GM06990 (cell line): ENCODE results near the gene EYS.
A peak's percentile ranks its signal among the peaks of the same experiment; 100 is the strongest.

Experiments
- DNase-seq: peaks from one replicate; pipeline ENCODE4 v3.0.0-alpha.2; 2011; ENCODE audit not compliant: insufficient read length; ENCODE audit errors: extremely low read depth
- H3K27me3 ChIP-seq: replicated peaks from 2 replicates; pipeline ENCODE4 v1.6.0; 2011; ENCODE audit warnings: low read length; ENCODE audit not compliant: control insufficient read depth, insufficient read depth
- H3K36me3 ChIP-seq: 2 replicates; pipeline ENCODE4 v1.5.1; 2011; ENCODE audit warnings: low read length; ENCODE audit not compliant: control insufficient read depth, insufficient read depth
- H3K4me3 ChIP-seq: replicated peaks from 2 replicates; pipeline ENCODE4 v1.5.1; 2011; ENCODE audit warnings: low read depth, mild to moderate bottlenecking, control low read depth, low read length
- TF ChIP-seq, protein P1 (sequence below): IDR thresholded peaks from 2 replicates; pipeline ENCODE4 v1.5.1; 2011; ENCODE audit warnings: low read length, control low read depth, mild to moderate bottlenecking, inconsistent platforms; ENCODE audit not compliant: insufficient read depth, poor library complexity, severe bottlenecking

The EYS gene

GRCh38 chr6:63783096-63783495 lies 1923.9 kb downstream of the EYS start:
- Histone ChIP-seq H3K27me3 (no peaks in the 10 kb centered on the region), H3K4me3 (no peak overlapping the region), H3K36me3 (no peaks in the 10 kb centered on the region)
- TF ChIP-seq, protein P1, sequence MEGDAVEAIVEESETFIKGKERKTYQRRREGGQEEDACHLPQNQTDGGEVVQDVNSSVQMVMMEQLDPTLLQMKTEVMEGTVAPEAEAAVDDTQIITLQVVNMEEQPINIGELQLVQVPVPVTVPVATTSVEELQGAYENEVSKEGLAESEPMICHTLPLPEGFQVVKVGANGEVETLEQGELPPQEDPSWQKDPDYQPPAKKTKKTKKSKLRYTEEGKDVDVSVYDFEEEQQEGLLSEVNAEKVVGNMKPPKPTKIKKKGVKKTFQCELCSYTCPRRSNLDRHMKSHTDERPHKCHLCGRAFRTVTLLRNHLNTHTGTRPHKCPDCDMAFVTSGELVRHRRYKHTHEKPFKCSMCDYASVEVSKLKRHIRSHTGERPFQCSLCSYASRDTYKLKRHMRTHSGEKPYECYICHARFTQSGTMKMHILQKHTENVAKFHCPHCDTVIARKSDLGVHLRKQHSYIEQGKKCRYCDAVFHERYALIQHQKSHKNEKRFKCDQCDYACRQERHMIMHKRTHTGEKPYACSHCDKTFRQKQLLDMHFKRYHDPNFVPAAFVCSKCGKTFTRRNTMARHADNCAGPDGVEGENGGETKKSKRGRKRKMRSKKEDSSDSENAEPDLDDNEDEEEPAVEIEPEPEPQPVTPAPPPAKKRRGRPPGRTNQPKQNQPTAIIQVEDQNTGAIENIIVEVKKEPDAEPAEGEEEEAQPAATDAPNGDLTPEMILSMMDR: no peak
- no peak for DNase-seq

DNA sequence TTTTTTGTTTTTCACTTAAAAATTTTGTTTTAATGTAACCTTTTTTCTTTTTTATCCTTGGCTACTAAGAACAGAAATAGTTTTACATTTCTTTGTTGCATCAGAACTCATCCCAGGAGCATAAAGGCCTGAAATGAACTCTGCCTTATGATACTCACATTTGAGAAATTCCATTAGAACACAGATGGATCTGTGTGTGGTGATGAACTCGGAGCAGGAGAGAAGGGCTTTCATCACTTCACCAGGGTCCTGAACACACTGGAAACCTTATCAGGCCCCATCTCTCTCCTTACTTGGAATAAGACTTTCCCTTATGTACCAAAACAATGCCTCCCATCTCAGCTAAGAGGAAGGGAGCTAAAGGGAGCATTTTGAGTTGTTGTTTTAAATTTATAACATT lies 1932.1 kb downstream of the EYS start:
- Histone ChIP-seq H3K36me3 (no peaks in the 10 kb centered on the region), H3K4me3 (no peak overlapping the region), H3K27me3 (no peaks in the 10 kb centered on the region)
- DNase-seq: no peak
- TF ChIP-seq, protein P1: no peak

- TF ChIP-seq, protein P1: no peak
- no peaks in the 10 kb centered on the region for H3K27me3 ChIP-seq
- no peak for DNase-seq
- no peaks in the 10 kb centered on the region for H3K36me3 ChIP-seq
- no peak overlapping the region for H3K4me3 ChIP-seq
Observed at GRCh38 chr6:63773200-63773599, 1933.8 kb downstream of the EYS start.

GRCh38 chr6:63765828-63766227 lies 1941.2 kb downstream of the EYS start:
- Histone ChIP-seq H3K36me3 (no peaks in the 10 kb centered on the region), H3K4me3 (no peak overlapping the region), H3K27me3 (no peaks in the 10 kb centered on the region)
- TF ChIP-seq, protein P1: no peak
- DNase-seq: no peak

DNA sequence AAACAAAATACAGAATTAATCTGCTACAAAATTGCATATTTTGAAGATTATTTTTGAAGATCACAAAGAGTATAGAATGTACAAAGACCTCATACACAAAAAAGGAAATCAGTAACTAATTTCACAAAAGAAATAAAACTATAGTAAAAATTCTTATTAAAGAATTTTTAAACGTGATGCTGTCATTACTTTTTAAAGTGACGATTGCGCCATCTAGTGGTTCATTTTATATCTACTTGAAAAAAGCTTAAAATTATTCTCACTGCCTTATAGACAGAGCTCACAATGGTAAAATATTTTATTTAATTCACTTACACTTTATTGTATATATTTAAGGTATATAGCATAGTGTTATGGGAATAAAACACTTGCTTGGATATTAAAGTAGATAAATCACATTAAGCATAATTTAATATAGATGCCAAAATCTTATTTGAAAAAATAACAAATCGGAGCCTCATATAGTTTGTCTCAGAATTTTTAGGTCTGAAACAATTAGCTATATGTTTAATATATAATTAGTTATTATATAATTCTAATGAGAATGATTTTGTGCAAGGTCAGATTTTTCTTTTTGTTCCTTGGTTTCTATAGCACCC lies 1942.6 kb downstream of the EYS start:
- H3K36me3 ChIP-seq: no peaks in the 10 kb centered on the region
- H3K27me3 ChIP-seq: no peaks in the 10 kb centered on the region
- peak; percentile 16 for DNase-seq
- TF ChIP-seq, protein P1: peak; percentile 28
- H3K4me3 ChIP-seq: no peak overlapping the region

DNA sequence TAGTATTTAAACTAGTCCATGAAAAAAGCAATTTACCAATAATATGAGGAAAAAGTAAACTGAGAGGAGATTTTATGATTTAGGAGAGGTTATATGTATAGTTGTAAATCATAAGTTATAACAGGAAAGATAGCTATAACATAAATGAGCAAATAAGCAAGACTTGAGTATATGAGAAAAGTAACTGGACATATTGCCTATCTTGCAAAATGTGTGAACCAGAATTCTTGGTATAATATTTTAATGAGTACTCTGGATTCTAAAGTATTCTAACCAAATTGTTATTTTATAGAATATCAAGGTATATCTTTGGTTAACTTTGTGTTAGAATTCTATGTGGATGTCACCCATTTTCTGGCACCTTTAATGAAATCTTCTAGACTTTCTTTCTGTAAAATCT lies 1946.8 kb downstream of the EYS start:
- Histone ChIP-seq H3K36me3 (no peaks in the 10 kb centered on the region), H3K27me3 (no peaks in the 10 kb centered on the region), H3K4me3 (no peak overlapping the region)
- DNase-seq: no peak
- TF ChIP-seq, protein P1: no peak
